GM12865 (cell line): ENCODE data around the gene GPNMB.

Experiments used
- DNase-seq: peaks from one replicate; pipeline ENCODE4 v3.0.0; 2010; ENCODE audit warnings: low read depth
- H3K4me3 ChIP-seq: 2 replicates; pipeline ENCODE4 v1.5.1; 2011; ENCODE audit warnings: mild to moderate bottlenecking, low read depth, low read length, control low read depth
- CTCF ChIP-seq: IDR thresholded peaks from 2 replicates; pipeline ENCODE4 v1.5.1; 2011; ENCODE audit warnings: low read length, control low read depth, low read depth, inconsistent platforms; ENCODE audit not compliant: insufficient read depth; ENCODE audit errors: missing control alignments

Gene GPNMB

GRCh38 chr7:23275912-23276311, 29.3 kb downstream of the GPNMB start:
- DNase-seq = no peak
- TF ChIP-seq CTCF = no peak
- H3K4me3 ChIP-seq = no peak overlapping the region

GRCh38 chr7:23276376-23276775, 29.8 kb downstream of the GPNMB start:
- H3K4me3 ChIP-seq = no peak overlapping the region
- peak; percentile 25 for TF ChIP-seq CTCF
- DNase-seq = peak; percentile 39

GRCh38 chr7:23276947-23277346, 30.4 kb downstream of the GPNMB start:
- TF ChIP-seq CTCF = no peak
- DNase-seq = no peak
- no peak overlapping the region for H3K4me3 ChIP-seq

- TF ChIP-seq CTCF = peak; percentile 91
- DNase-seq = peak; percentile 81
- no peak overlapping the region for H3K4me3 ChIP-seq
These were observed 30.9 kb downstream of the GPNMB start for GRCh38 chr7:23277359-23277989.

GRCh38 chr7:23279819-23280525, 33.4 kb downstream of the GPNMB start:
- TF ChIP-seq CTCF = no peak
- DNase-seq = no peak
- no peak overlapping the region for H3K4me3 ChIP-seq

- DNase-seq = no peak
- TF ChIP-seq CTCF = no peak
- H3K4me3 ChIP-seq = no peak overlapping the region
These were observed 36.5 kb downstream of the GPNMB start for GRCh38 chr7:23283086-23283485.
